Measurements from ENCODE around the gene RALGPS1.

DNA sequence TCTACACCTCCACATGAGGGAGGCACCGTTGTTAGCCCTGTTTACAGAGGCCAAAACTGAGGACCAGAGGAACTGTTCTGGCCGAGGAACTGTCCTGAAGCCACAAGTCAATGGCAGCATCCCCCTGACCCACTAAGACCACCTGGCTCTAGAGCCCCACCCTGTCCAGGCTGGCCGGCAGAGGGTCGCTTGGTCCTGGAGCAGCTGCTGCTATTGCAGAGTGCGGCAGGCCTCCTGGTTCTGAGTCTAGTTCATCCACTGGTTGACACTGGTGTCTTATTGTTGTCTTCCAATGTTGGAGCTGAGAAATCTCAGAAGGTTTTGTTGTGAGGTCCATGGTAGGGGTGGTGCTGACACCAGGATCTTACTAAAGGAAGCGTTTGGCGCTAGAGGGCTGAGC, 234.4 kb downstream of the RALGPS1 start:
- TF ChIP-seq POLR2A (IDR thresholded peaks at IDR 0.05) (no peak), POLR2AphosphoS5 (IDR thresholded peaks at IDR 0.05) (no peak), EP300 (IDR thresholded peaks at IDR 0.05) (no peak)
- TF ChIP-seq, protein P1, sequence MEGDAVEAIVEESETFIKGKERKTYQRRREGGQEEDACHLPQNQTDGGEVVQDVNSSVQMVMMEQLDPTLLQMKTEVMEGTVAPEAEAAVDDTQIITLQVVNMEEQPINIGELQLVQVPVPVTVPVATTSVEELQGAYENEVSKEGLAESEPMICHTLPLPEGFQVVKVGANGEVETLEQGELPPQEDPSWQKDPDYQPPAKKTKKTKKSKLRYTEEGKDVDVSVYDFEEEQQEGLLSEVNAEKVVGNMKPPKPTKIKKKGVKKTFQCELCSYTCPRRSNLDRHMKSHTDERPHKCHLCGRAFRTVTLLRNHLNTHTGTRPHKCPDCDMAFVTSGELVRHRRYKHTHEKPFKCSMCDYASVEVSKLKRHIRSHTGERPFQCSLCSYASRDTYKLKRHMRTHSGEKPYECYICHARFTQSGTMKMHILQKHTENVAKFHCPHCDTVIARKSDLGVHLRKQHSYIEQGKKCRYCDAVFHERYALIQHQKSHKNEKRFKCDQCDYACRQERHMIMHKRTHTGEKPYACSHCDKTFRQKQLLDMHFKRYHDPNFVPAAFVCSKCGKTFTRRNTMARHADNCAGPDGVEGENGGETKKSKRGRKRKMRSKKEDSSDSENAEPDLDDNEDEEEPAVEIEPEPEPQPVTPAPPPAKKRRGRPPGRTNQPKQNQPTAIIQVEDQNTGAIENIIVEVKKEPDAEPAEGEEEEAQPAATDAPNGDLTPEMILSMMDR (IDR thresholded peaks at IDR 0.05) = no peak
